AG04449 (cell line): ENCODE results near the gene DIPK1B.

Experiments used
- CTCF ChIA-PET: fragments of 350-600 bp; formaldehyde crosslinking; extraction: SDS; loops from one replicate; lab custom pipeline; 2021; ENCODE audit warnings: antibody characterized with exemption; lab: Yijun Ruan, JAX
- POLR2A ChIA-PET: fragments of 400-600, 350-600 bp; formaldehyde crosslinking; extraction: SDS; loops from one replicate; lab custom pipeline; 2020; ENCODE audit warnings: antibody characterized with exemption, inconsistent platforms; lab: Yijun Ruan, JAX
- DNase-seq: peaks from one replicate; pipeline ENCODE4 v3.0.0-alpha.2; 2010; ENCODE audit warnings: low read depth, low spot score
- H3K4me3 ChIP-seq: 2 replicates; pipeline ENCODE4 v1.5.1; 2011; ENCODE audit warnings: low read depth, mild to moderate bottlenecking, control low read depth, low read length
- TF ChIP-seq, protein P1 (sequence below): IDR thresholded peaks from one replicate; pipeline ENCODE4 v1.5.1; 2011; ENCODE audit warnings: mild to moderate bottlenecking, moderate library complexity, low read length, control low read depth, inconsistent platforms; ENCODE audit not compliant: insufficient read depth; ENCODE audit errors: missing control alignments

Gene DIPK1B

DNA sequence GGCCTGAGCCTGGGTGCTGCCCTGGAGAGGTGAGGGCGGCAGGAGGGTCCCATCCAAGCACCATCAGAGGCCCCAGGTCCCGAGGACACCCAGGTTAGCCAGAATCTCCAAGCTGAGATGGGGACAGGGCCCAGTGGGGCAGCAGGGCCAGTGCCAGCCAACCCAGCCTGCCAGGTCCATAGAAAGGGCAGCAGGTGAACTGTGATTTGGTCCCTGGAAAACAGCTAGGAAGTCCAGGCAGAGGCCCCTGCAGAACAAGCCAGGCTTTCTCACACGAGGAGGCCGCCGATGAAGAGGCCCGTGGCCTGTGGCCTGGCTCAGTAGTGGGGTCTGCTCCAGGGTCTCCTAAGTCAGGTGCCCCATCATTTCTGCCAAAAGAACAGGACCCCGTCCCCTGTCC lies 27.2 kb upstream of the DIPK1B start:
- no peak for DNase-seq
- ChIA-PET CTCF (interaction anchor here (1.1 to 2.9 kb wide), 2 partner anchors 13 to 200 kb away, joined by 4 to 21 read pairs; no protein-coding TSS in a partner anchor), POLR2A (no interaction called here)
- TF ChIP-seq, protein P1, sequence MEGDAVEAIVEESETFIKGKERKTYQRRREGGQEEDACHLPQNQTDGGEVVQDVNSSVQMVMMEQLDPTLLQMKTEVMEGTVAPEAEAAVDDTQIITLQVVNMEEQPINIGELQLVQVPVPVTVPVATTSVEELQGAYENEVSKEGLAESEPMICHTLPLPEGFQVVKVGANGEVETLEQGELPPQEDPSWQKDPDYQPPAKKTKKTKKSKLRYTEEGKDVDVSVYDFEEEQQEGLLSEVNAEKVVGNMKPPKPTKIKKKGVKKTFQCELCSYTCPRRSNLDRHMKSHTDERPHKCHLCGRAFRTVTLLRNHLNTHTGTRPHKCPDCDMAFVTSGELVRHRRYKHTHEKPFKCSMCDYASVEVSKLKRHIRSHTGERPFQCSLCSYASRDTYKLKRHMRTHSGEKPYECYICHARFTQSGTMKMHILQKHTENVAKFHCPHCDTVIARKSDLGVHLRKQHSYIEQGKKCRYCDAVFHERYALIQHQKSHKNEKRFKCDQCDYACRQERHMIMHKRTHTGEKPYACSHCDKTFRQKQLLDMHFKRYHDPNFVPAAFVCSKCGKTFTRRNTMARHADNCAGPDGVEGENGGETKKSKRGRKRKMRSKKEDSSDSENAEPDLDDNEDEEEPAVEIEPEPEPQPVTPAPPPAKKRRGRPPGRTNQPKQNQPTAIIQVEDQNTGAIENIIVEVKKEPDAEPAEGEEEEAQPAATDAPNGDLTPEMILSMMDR, result no peak
- H3K4me3 ChIP-seq, result no peak overlapping the region

DNA sequence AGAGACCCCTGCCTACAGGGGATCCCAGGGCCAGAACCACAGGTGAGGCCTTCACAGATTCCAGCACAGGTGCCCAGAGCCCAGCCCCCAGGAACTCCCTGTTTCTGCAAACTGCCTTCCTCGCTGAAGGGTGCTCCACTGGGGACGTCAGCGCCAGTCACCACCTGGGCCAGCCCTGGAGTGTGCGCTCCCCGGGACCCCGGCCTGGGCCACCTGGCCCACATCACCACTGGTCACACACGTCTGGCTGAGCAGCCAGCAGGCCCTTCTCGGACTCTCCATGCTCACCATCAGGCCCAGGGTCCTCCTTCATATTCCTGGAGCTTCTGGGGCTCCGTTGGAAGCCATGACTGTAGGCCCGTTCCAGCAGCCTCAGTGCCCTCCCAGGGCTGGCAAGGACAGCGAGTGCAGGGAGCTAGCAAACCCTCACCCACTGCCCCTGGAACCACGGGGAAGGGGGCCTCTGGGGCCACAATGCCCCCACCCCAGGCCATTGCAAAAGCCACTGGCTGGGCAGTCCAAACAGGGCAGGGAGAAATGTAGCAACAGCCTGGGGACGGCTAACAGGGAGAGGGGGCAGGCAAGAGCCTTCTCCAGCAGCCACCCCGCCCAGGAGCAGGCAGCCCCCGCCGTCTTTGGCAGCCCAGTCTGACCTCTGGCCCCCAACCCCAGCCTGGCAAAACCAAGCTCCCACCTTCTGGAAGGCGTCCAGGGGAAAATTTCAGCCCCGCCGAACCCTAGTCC lies 26.4 kb upstream of the DIPK1B start:
- POLR2A ChIA-PET, result interaction anchor here (1.0 kb wide), 1 partner anchor 42 kb away, joined by 8 read pairs; no protein-coding TSS in a partner anchor
- peak overlapping the region; percentile 70 for H3K4me3 ChIP-seq
- DNase-seq, result no peak
- CTCF ChIA-PET, result interaction anchor here (0.5 to 2.9 kb wide), 3 partner anchors 14 to 201 kb away, joined by 3 to 21 read pairs (median 4); no protein-coding TSS in a partner anchor
- TF ChIP-seq, protein P1, result no peak

DNA sequence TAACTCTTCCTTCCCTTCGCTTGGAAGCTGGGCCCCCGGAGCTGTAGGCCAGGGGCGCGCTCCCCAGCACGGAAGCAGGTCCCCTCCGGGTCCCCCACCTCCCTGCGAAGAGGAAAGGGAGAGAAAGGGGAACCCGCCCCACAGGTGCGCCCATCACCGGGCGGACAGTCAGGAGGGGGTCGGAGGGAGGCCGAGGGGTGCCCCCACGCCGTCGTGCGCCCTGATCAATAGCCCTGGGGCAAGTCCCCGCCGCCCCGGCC lies 25.9 kb upstream of the DIPK1B start:
- no peak for DNase-seq
- peak overlapping the region; percentile 70 for H3K4me3 ChIP-seq
- ChIA-PET CTCF (interaction anchor here (1.3 to 2.9 kb wide), 2 partner anchors 12 to 14 kb away, joined by 4 to 21 read pairs; no protein-coding TSS in a partner anchor), POLR2A (interaction anchor here (1.0 kb wide), 1 partner anchor 42 kb away, joined by 8 read pairs; no protein-coding TSS in a partner anchor)
- TF ChIP-seq, protein P1, result no peak

DNA sequence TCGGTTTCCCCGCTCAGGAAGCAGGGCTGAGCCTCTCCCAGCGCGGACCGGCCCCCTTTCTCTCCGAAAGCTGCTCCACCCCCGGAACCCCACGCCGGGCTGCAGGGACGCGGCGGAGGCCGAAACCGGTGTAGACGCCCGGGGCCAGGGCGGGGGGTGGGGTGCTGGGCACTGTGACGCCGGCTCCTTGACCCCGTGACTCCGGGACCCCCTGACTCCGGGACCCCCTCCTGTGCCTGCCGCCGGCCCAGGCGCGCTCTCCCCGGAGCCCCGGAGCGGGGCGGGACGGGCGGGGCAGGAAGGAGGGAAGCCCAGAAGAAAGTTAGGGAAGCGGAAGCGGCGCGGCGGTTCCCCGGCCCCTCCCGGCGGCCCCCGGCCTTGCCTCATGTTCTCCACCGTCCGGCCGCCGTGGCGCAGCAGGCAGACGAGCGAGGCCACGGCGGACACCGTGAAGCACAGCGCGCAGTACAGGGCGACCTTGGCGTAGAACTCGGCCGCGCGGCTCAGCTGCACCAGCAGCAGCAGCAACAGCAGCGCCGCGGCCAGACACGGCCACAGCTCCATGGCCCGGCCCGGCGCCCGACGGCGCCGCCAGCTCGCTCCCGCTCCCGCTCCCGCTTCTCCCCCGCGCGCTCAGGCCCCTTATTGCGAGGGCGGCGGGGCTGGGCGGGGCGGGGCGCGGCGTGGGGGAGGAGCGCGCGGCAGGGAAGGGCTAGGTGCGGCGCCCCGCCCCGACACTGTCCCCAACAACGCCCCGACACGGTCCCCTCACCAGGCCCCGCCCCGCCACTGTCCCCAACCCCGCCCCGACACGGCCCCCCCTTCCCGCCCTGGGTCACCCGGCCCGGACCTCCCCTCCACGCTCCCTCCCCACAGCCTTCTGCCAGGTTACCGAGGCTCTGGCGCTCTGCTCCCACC lies 25.3 kb upstream of the DIPK1B start, which contains the start of gene AGPAT2:
Gene AGPAT2 (minus strand): TSS at position 664 of the 918 bp plus-strand sequence. CDS start 100 bp downstream, at position 564.
- TF ChIP-seq, protein P1, result no peak
- DNase-seq, result no peak
- ChIA-PET POLR2A (interaction anchor here (0.6 to 1.0 kb wide), 3 partner anchors 11 to 41 kb away, joined by 3 to 8 read pairs (median 3); no protein-coding TSS in a partner anchor), CTCF (interaction anchor here (0.6 to 2.9 kb wide), 4 partner anchors 9 to 433 kb away, joined by 3 to 21 read pairs (median 4); no protein-coding TSS in a partner anchor)
- peak within 1 kb of the TSS; percentile 70 for H3K4me3 ChIP-seq

DNA sequence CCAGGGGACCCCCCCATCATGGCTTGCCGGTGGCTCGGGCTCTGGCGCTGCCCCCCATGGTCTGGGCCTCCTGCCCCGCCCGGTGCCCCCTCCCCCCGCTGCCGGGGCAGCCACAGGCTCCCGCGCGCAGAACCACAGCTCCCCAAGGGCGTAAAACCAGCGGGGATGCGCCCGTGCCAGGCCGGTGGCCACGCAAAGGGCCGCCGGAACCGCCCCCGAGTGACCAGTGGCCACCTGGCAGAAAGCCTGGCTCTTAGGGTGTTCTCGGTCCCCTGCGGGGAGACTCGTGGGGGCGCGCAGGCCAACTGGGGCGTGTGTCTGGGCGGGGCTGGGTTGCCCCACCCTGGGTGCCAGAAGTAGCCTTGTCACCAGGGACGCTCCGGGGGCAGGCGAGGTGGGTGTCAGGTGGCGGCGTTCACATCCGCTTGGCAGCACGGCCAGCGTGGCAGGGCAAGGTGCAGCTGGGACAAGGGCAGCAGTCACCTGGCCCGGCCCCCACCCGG lies 24.6 kb upstream of the DIPK1B start:
- ChIA-PET CTCF (interaction anchor here (0.6 to 2.9 kb wide), 6 partner anchors 9 to 433 kb away, joined by 3 to 21 read pairs (median 3); no protein-coding TSS in a partner anchor), POLR2A (interaction anchor here (0.7 kb wide), 1 partner anchor 12 kb away, joined by 3 read pairs; no protein-coding TSS in a partner anchor)
- H3K4me3 ChIP-seq, result peak overlapping the region; percentile 70; the same call in 1 of the 2 replicates
- DNase-seq, result no peak
- TF ChIP-seq, protein P1, result no peak
